ENCODE measurements around the gene EXOC8. TPM values are rescaled to one million over a fixed set of nuclear protein-coding genes. Genes with fewer than 3 reads are reported as not detected.

Gene EXOC8
- total and polyA plus RNA-seq, 8 donors: 10.9 to 20.4 (median 12.7) TPM

DNA sequence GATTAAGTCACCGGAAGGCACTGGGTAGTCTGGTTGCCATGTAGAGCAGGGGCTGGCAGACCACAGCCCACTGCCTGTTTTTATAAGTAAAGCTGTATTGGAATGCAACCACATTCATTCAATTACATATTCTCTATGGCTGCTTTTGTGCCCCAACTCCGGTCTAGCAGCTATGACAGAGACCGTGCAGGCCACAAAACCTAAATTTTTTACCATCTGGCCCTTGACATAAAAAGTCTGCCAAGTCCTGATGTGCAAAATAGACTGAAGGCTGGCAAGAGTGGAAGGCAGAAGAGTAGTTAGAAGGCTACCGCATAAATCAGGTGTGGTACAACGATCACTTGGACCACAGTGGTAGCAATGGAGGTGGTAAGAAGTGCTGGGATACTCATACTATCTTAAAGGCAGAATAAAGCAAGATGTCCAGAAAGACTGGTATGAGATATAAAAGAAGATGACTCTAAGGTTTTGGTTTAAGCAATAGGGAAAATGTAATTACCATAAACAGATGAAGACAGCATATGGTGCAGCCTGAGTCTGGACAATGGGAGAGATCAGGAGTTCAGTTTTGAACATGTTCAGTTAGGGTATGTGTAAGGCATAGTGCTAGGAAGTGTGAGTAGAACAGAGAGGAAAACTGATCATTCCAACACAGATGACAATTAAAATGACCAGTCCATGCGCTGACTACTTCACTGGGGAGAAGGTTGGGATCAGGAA is 47.2 kb upstream of the EXOC8 start:
- H3K36me3 ChIP-seq: no peaks in the 10 kb centered on the region
- no peaks in the 10 kb centered on the region for H3K27me3 ChIP-seq
- no peaks in the 10 kb centered on the region for H3K9me3 ChIP-seq
- intact Hi-C loops (cut with DNase I): no loop called here
- H3K27ac ChIP-seq: no peak overlapping the region
- DNase-seq: no peak
- H3K4me3 ChIP-seq: no peak overlapping the region
- H3K4me1 ChIP-seq: peaks cover 0 to 29% of the 10 kb centered on the region in 2 donors
- peak; percentile 17 for ATAC-seq
- TF ChIP-seq, protein P1, sequence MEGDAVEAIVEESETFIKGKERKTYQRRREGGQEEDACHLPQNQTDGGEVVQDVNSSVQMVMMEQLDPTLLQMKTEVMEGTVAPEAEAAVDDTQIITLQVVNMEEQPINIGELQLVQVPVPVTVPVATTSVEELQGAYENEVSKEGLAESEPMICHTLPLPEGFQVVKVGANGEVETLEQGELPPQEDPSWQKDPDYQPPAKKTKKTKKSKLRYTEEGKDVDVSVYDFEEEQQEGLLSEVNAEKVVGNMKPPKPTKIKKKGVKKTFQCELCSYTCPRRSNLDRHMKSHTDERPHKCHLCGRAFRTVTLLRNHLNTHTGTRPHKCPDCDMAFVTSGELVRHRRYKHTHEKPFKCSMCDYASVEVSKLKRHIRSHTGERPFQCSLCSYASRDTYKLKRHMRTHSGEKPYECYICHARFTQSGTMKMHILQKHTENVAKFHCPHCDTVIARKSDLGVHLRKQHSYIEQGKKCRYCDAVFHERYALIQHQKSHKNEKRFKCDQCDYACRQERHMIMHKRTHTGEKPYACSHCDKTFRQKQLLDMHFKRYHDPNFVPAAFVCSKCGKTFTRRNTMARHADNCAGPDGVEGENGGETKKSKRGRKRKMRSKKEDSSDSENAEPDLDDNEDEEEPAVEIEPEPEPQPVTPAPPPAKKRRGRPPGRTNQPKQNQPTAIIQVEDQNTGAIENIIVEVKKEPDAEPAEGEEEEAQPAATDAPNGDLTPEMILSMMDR (IDR thresholded peaks at IDR 0.05): no peak

DNA sequence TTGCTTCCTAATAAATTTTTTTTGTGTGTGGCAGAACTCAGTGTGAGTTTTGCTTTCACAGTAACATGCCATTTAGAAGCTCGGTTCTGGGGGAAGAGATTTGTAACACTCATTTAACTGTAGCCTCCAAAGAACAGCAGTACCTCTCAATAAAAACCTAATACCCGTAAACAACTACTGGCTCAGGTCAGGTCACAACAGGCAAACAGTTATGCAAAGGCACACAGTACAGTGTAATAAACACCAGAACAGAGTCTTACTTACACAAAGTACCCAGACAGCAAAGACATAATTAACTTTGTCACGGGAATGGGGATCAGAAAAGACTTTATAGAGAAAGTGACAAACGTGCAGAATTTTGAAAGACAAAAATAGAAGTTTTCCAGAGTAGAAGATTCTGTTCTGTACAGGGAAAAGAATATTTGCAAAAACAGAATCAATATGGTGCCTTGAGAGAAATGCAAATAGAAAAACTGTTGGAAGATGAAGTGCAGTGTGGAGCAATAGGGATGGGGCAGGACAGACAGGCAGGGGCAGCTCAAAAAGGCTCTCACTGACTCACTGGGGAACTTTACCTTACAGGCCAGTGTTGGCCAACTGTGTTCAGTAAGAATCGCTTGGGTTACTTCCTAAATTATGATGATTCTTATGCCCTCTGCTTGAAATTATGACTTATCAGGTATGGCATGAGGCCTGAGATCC is 45.7 kb upstream of the EXOC8 start:
- no peak overlapping the region for H3K27ac ChIP-seq
- TF ChIP-seq, protein P1 (IDR thresholded peaks at IDR 0.05): no peak
- intact Hi-C loops (cut with DNase I): no loop called here
- no peaks in the 10 kb centered on the region for H3K27me3 ChIP-seq
- ATAC-seq (peak; percentile 69), DNase-seq (no peak)
- H3K4me3 ChIP-seq: no peak overlapping the region
- H3K9me3 ChIP-seq: no peaks in the 10 kb centered on the region
- H3K36me3 ChIP-seq: no peaks in the 10 kb centered on the region
- H3K4me1 ChIP-seq: peaks cover 3 to 25% of the 10 kb centered on the region in 2 donors

GRCh38 chr1:231382426-231382825 is 44.8 kb upstream of the EXOC8 start:
- TF ChIP-seq, protein P1 (IDR thresholded peaks at IDR 0.05): no peak
- Histone ChIP-seq H3K9me3 (no peaks in the 10 kb centered on the region), H3K4me3 (no peak overlapping the region), H3K27me3 (no peaks in the 10 kb centered on the region), H3K4me1 (peaks cover 3 to 21% of the 10 kb centered on the region in 2 donors), H3K27ac (no peak overlapping the region), H3K36me3 (no peaks in the 10 kb centered on the region)
- DNase-seq (no peak), ATAC-seq (no peak)
- intact Hi-C loops (cut with DNase I): no loop called here

DNA sequence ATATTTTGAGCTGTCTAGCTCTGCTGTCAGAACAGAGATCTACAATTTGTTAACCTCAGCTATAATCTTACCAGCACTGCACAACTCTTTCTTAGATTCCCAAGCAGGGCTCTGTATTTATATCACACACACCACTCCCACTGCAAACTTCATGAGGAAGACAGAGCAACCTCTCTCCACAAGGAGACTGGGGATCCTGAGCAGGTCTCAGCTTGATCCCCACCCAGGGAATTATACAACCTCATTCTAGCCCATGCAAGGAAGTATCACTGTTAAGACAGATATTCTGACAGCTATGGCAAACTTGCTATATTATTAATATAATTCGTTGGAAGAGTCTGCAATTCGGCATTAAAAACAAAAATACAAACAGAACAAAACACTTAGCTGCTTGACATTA is 44.1 kb upstream of the EXOC8 start:
- H3K9me3 ChIP-seq: no peaks in the 10 kb centered on the region
- TF ChIP-seq, protein P1 (IDR thresholded peaks at IDR 0.05): no peak
- no peak for DNase-seq

GRCh38 chr1:231376875-231377549 is 39.4 kb upstream of the EXOC8 start:
- Histone ChIP-seq H3K4me1 (peaks cover 3 to 22% of the 10 kb centered on the region in 2 donors), H3K27ac (no peak overlapping the region), H3K4me3 (no peak overlapping the region), H3K27me3 (no peaks in the 10 kb centered on the region), H3K9me3 (no peaks in the 10 kb centered on the region), H3K36me3 (no peaks in the 10 kb centered on the region)
- DNase-seq: no peak
- TF ChIP-seq, protein P1 (IDR thresholded peaks at IDR 0.05): no peak
- intact Hi-C loops (cut with DNase I): no loop called here
- ATAC-seq: peak; percentile 56

More for the DNA sequence above, 44.1 kb upstream of the EXOC8 start:
- Histone ChIP-seq H3K36me3 (no peaks in the 10 kb centered on the region), H3K4me1 (peaks cover 3 to 28% of the 10 kb centered on the region in 2 donors), H3K4me3 (no peak overlapping the region), H3K27ac (no peak overlapping the region), H3K27me3 (no peaks in the 10 kb centered on the region)
- no peak for ATAC-seq
- intact Hi-C loops (cut with DNase I): no loop called here
